Measurements from ENCODE around the gene CCDC141.

GRCh38 chr2:178999476-178999875, 50.5 kb downstream of the CCDC141 start:
- TF ChIP-seq POLR2AphosphoS5 (IDR thresholded peaks at IDR 0.05) (no peak), CTCF (IDR thresholded peaks at IDR 0.05) (no peak)

Measured in breast epithelium (tissue), 3 donors.